Panc1 (cell line): ENCODE results near the gene SPRED2. TPM values are rescaled to one million over a fixed set of nuclear protein-coding genes. Genes with fewer than 3 reads are reported as not detected.

Source experiments
- ATAC-seq: fragments of 200-7000 bp; cut with Tn5 transposase; 2 replicates; pipeline ENCODE4 v1.9.1; 2020; ENCODE audit warnings: mild to moderate bottlenecking, moderate library complexity
- BruUV-seq: library from RNA; stranded (reverse); fragments of 400-500 nt; replicated peaks from 2 replicates; lab custom pipeline; 2021; lab: Mats Ljungman, UMichigan
- CTCF ChIA-PET: fragments of 300-600 bp; sonication (Branson Sonifier 250); formaldehyde crosslinking; loops from one replicate; lab custom pipeline; 2022; ENCODE audit warnings: antibody characterized with exemption; lab: Charles Lee
- POLR2A ChIA-PET: fragments of 300-600 bp; sonication (Branson Sonifier 250); formaldehyde crosslinking; loops from one replicate; lab custom pipeline; 2022; ENCODE audit warnings: antibody characterized with exemption; lab: Charles Lee
- DNase-seq: peaks from one replicate; pipeline ENCODE4 v3.0.0-alpha.2; 2010; ENCODE audit warnings: low read depth, low spot score
- H3K27ac ChIP-seq: 2 replicates; pipeline ENCODE4 v1.5.1; 2011; ENCODE audit warnings: mild to moderate bottlenecking, low read length, inconsistent platforms
- H3K27me3 ChIP-seq: fragments of 200-500 bp; sonication (Bioruptor generic); 2 replicates; pipeline ENCODE4 v1.6.0; 2014; ENCODE audit warnings: low read length, inconsistent platforms; ENCODE audit not compliant: control insufficient read depth, insufficient read depth
- H3K36me3 ChIP-seq: fragments of 200-500 bp; sonication (Bioruptor generic); 2 replicates; pipeline ENCODE4 v1.5.1; 2014; ENCODE audit warnings: inconsistent platforms, mild to moderate bottlenecking, low read length, moderate library complexity; ENCODE audit not compliant: control insufficient read depth, insufficient read depth
- H3K4me1 ChIP-seq: 2 replicates; pipeline ENCODE4 v1.5.1; 2011; ENCODE audit warnings: inconsistent platforms, mild to moderate bottlenecking, low read length, moderate library complexity; ENCODE audit not compliant: control insufficient read depth, insufficient read depth
- H3K4me3 ChIP-seq, 2 experiments: 2 replicates each; pipeline ENCODE4 v1.5.1; 2011 to 2012; ENCODE audit warnings: low read depth in 2 of 2, low read length in 2 of 2, mild to moderate bottlenecking in 2 of 2, inconsistent platforms in 1 of 2, moderate library complexity in 1 of 2
- H3K9me3 ChIP-seq: fragments of 200-500 bp; sonication (Bioruptor generic); 2 replicates; pipeline ENCODE4 v1.5.1; 2014; ENCODE audit warnings: low read depth, mild to moderate bottlenecking, inconsistent platforms, low read length, moderate library complexity; ENCODE audit not compliant: control insufficient read depth, insufficient read depth
- CTCF ChIP-seq: fragments of 450-650 bp; IDR thresholded peaks from 2 replicates; pipeline ENCODE4 v1.5.1; 2017; ENCODE audit warnings: mild to moderate bottlenecking
- POLR2AphosphoS5 ChIP-seq: IDR thresholded peaks from 2 replicates; pipeline ENCODE4 v1.6.1; 2012; ENCODE audit warnings: mild to moderate bottlenecking, low read depth, low read length, moderate library complexity
- REST ChIP-seq, 2 experiments: IDR thresholded peaks; 2 replicates each; pipeline ENCODE4 v1.6.1; 2011 to 2012; ENCODE audit warnings: low read depth in 2 of 2, control low read depth in 1 of 2, low read length in 1 of 2, mild to moderate bottlenecking in 1 of 2, moderate library complexity in 1 of 2; ENCODE audit not compliant: insufficient read depth in 1 of 2
- SIN3A ChIP-seq: IDR thresholded peaks from 2 replicates; pipeline ENCODE4 v1.6.1; 2012; ENCODE audit warnings: low read depth, mild to moderate bottlenecking, low read length, moderate library complexity, borderline replicate concordance; ENCODE audit not compliant: insufficient read depth
- TCF7L2 ChIP-seq: IDR thresholded peaks from 2 replicates; pipeline ENCODE4 v1.6.1; 2011; ENCODE audit warnings: mild to moderate bottlenecking, low read depth, low read length, inconsistent platforms
- in situ Hi-C: cut with HindIII; loops from 2 replicates; pipeline ENCODE4 v1.10.0; 2016; ENCODE audit warnings: low sequenced_read_pairs, low pct_unique_long_range_greater_than_20kb
- intact Hi-C: fragments of 100-400 bp; cut with micrococcal nuclease; formaldehyde crosslinking; loops from one replicate; pipeline ENCODE4 v1.10.0; 2022; ENCODE audit not compliant: unreplicated experiment
- total RNA-seq: library from RNA; stranded (reverse); gene quantifications from one replicate; pipeline ENCODE4 v1.2.1, GENCODE V29; 2021; ENCODE audit not compliant: unreplicated experiment

SPRED2 gene
- total RNA-seq, 1 experiment from 2014 or later = 60.1 TPM

GRCh38 chr2:65416945-65417344 is 15.5 kb downstream of the SPRED2 start:
- DNase-seq = no peak
- no TSS peak for BruUV-seq
- 0 out of 2 replicates have a peak overlapping the region, but pooled peaks have one; percentile 25 for H3K27ac ChIP-seq
- in situ Hi-C loops = no loop called here
- peaks cover 77% of the 10 kb centered on the region for H3K4me1 ChIP-seq
- H3K9me3 ChIP-seq = no peaks in the 10 kb centered on the region
- H3K4me3 ChIP-seq = no peak overlapping the region
- H3K27me3 ChIP-seq = no peaks in the 10 kb centered on the region
- POLR2A ChIA-PET = no interaction called here
- intact Hi-C loops = loop anchor here (10.0 kb wide), 1 partner anchor 52 kb away; no protein-coding TSS in a partner anchor
- no peaks in the 10 kb centered on the region for H3K36me3 ChIP-seq
- TF ChIP-seq TCF7L2 = no peak
- TF ChIP-seq POLR2AphosphoS5 = no peak
- no peak for TF ChIP-seq SIN3A
- TF ChIP-seq CTCF = no peak
- TF ChIP-seq REST (IDR thresholded peaks at IDR 0.05; ENCODE audit: insufficient read depth in 1 of 2, low read depth in 2 of 2, low read length in 1 of 2) = no peak
- ATAC-seq = no peak
- CTCF ChIA-PET = no interaction called here

- Histone ChIP-seq H3K27me3 (no peaks in the 10 kb centered on the region), H3K36me3 (no peaks in the 10 kb centered on the region), H3K4me3 (no peak overlapping the region), H3K4me1 (peaks cover 74% of the 10 kb centered on the region), H3K27ac (peak overlapping the region; percentile 25), H3K9me3 (no peaks in the 10 kb centered on the region)
- BruUV-seq = no TSS peak
- CTCF ChIA-PET = no interaction called here
- TF ChIP-seq SIN3A (no peak), CTCF (no peak), POLR2AphosphoS5 (no peak), REST (IDR thresholded peaks at IDR 0.05; ENCODE audit: insufficient read depth in 1 of 2, low read depth in 2 of 2, low read length in 1 of 2) (no peak), TCF7L2 (no peak)
- ATAC-seq (no peak), DNase-seq (no peak)
- intact Hi-C loops = loop anchor here (10.0 kb wide), 1 partner anchor 52 kb away; no protein-coding TSS in a partner anchor
- in situ Hi-C loops = no loop called here
- POLR2A ChIA-PET = no interaction called here
Observed at GRCh38 chr2:65416321-65416720, 16.1 kb downstream of the SPRED2 start.
